GM18517 (cell line): ENCODE measurements around the gene KCNMB1.

ENCODE experiments used
- ATAC-seq: cut with Tn5 transposase; IDR thresholded peaks from one replicate; pipeline ENCODE4 v1.9.1; 2021; ENCODE audit warnings: mild to moderate bottlenecking, moderate library complexity; ENCODE audit not compliant: unreplicated experiment

Gene KCNMB1

DNA sequence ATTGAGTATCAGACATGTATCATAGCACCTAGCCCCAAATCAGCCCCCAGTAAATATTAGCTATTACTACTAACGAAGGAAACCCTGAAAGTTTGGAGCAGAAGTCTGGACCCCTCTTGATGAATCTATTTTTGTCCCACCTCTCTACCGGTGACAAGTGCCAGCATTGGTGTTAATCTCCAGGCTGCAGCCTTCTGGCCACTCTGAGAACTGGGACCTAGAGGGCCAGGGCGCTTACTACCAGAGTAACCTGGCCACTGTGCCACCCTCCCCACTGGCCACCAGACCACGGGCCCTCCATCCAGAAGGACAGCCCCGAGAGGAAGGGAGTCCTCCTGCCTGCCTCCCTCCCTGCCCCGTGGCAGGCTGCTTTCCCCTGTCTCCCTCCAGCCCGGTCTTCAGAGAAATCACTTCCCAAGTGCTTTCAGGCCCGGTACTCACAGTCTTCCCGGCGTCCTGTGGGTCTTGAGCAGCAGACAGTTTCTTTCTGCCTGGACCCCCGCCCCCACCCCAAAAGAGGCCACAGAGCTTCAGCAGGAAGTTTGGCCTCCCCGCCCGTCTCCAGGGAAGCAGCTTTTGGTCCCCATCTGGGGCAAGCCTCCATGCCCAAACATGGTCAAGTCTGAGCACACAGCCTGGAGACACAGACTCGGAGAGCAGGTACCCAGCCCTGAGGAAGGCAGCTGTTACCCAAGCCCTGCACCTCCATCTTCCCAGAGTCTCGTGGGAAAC is at the start of gene KCNMB1:
Gene KCNMB1 (minus strand): TSS at position 550 of the 732 bp plus-strand sequence. CDS start 3,920 bp downstream, outside the sequence.
- no peak for ATAC-seq

- ATAC-seq: no peak
These were observed 49.4 kb upstream of the KCNMB1 start for GRCh38 chr5:170438581-170438980.

GRCh38 chr5:170437621-170438375 is 48.6 kb upstream of the KCNMB1 start:
- no peak for ATAC-seq

- no peak for ATAC-seq
These were observed 47.2 kb upstream of the KCNMB1 start for GRCh38 chr5:170436335-170436734.

- peak; percentile 61 for ATAC-seq
These were observed 45.9 kb upstream of the KCNMB1 start for GRCh38 chr5:170434966-170435605.

- ATAC-seq: no peak
These were observed 43.5 kb upstream of the KCNMB1 start for GRCh38 chr5:170432669-170433068.

DNA sequence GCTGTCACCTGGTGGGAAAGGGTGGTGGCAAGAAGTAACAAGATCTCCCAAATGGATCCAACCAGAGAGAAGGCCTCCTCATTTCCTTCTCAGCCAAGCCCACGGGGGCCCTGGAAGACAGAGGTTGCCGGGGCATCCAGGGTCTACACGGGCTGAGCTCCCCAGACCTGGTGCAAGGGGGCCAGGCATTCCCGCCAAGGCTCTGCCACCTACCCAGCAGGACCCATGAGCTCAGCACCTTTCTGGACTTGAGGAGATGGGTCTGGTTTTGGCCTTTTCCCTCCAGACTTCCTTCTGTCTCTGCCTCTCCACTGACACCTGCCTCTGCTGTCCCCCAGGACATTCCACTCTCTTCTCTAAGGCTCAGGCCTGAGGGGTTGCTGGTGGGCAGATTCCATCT is 42.4 kb upstream of the KCNMB1 start:
- no peak for ATAC-seq

- no peak for ATAC-seq
These were observed 41.8 kb upstream of the KCNMB1 start for GRCh38 chr5:170430866-170431437.

DNA sequence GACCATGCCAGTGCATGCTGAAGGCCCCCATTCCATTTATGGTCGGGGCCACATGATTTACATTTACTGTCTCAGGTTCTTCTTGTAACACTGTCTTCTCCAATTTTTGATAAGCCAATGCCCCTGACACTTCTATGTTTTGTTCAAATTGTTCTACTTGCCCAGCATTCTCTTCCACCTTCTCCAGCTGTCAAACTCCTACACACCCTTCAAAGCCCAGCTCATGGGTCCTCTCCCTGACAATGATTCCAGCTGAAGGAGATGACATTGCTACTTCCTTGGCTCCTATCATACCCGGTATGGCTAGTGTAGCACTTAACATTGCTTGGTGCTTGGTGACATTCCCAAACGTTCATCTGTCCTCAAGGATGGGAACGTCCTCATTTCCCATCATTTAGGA is 41.1 kb upstream of the KCNMB1 start:
- ATAC-seq: no peak

DNA sequence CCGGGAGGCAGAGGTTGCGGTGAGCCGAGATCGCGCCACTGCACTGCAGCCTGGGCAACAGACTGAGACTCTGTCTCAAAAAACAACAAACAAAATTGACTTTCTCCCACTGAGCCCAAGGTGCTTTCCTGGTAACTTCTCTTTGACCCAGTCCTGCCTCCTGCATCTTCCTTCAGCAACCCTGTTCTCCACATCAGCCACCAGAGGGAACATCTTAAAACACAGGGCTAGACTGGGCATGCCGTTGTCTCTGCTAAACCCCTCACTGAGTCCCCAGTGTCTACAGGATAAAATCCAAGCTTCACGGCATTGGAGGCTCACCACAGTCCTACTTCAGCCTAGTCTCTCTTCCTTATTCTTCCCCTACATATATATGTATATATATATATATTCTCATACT is 39.8 kb upstream of the KCNMB1 start:
- no peak for ATAC-seq

GRCh38 chr5:170427672-170428236 is 38.6 kb upstream of the KCNMB1 start:
- no peak for ATAC-seq

- no peak for ATAC-seq
These were observed 37.6 kb upstream of the KCNMB1 start for GRCh38 chr5:170426786-170427185.

GRCh38 chr5:170426149-170426767 is 37.1 kb upstream of the KCNMB1 start:
- no peak for ATAC-seq

GRCh38 chr5:170425731-170426130 is 36.6 kb upstream of the KCNMB1 start:
- ATAC-seq: no peak

DNA sequence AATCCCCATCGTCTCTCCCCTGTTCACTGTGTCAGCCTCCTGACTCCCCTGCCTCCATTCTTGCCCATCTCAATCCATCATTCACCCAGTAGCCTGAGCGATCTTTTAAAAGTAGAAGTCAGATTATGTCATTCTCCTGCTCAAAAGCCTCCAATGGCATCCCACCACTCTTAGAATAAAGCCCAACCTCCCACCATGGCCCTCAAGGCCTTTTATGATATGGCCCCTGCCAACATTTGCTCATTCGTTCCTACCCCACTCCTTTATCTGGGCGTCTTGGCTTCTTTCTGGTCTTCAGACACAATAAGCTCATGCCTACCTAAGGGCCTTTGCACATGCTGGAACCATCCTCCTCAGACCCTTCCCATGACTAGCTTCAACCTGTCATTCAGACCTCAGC is 35.5 kb upstream of the KCNMB1 start:
- ATAC-seq: no peak

- ATAC-seq: no peak
These were observed 34.5 kb upstream of the KCNMB1 start for GRCh38 chr5:170423692-170424091.

- no peak for ATAC-seq
These were observed 32.7 kb upstream of the KCNMB1 start for GRCh38 chr5:170421826-170422225.

DNA sequence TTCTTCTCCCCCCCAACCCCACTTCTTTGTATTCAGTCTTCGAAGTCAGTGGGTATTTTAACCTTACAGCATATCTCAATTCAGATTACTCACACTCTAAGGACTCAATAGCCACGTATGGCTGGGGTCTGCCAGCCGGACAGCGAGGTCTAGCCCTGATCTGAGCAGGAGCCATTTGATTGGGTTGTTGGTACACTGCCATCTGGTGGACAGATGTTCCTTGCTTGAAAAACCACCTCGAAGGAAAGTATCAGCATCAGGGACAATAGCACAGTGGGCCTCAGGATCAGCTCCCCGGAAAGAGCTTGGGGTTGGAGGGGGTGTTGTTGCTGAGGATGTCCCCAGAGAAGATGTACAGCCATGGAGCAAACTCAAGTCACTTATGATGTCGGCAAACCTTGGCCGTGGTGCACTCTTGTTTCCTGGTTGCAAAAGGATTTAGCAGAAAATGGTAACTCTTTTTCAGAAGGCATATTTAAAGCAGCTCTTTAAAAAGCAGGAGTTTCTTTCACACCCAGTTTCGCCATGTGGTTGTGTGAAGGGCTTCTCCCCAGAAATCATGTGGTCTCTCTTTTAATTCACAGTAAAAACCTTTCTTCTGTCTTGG is 31.7 kb upstream of the KCNMB1 start:
- no peak for ATAC-seq

DNA sequence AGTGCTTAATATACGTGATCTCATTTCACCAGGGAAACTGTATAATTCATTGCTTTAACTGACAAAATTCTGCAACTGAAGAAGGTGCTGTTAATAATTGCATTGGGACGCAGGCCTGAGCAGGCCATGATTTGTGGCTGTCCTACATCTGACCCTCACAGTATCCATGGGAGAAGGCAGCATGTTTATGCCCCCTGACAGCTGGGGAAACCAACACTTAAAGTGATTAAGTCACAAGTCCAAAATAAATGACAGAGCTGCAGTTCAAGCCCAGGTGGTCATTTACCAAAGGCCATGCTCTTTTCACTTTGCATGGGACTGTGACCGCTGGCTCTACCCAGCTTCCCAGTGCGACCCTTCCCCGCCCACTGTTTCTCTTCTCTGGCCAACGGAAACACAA is 30.5 kb upstream of the KCNMB1 start:
- ATAC-seq: no peak

- no peak for ATAC-seq
These were observed 29.6 kb upstream of the KCNMB1 start for GRCh38 chr5:170418736-170419135.
